Stimulated activated CD8-positive, alpha-beta memory T cell treated with anti-CD3 and anti-CD28 coated beads, Interleukin-15, amount 100 ng/mL, for 24 hours (primary cell): ENCODE data around the gene TMEM132C.

Experiments used
- DNase-seq: peaks from one replicate; pipeline ENCODE4 v3.0.0-alpha.2; 2020; ENCODE audit warnings: low read depth

Gene TMEM132C

GRCh38 chr12:128712622-128713021 is 445.7 kb downstream of the TMEM132C start:
- DNase-seq = no peak

GRCh38 chr12:128715485-128715884 is 448.5 kb downstream of the TMEM132C start:
- no peak for DNase-seq

GRCh38 chr12:128724468-128725046 is 457.6 kb downstream of the TMEM132C start:
- no peak for DNase-seq

- no peak for DNase-seq
These were observed 459.9 kb downstream of the TMEM132C start for GRCh38 chr12:128726886-128727285.

GRCh38 chr12:128727461-128727860 is 460.5 kb downstream of the TMEM132C start:
- no peak for DNase-seq

- DNase-seq = no peak
These were observed 461.0 kb downstream of the TMEM132C start for GRCh38 chr12:128727999-128728398.

GRCh38 chr12:128729628-128730121 is 462.7 kb downstream of the TMEM132C start:
- no peak for DNase-seq

GRCh38 chr12:128734371-128734770 is 467.4 kb downstream of the TMEM132C start:
- no peak for DNase-seq

- DNase-seq = no peak
These were observed 470.5 kb downstream of the TMEM132C start for GRCh38 chr12:128737292-128737966.

GRCh38 chr12:128743916-128744315 is 476.9 kb downstream of the TMEM132C start:
- DNase-seq = no peak

- no peak for DNase-seq
These were observed 479.1 kb downstream of the TMEM132C start for GRCh38 chr12:128745772-128746689.

- DNase-seq = no peak
These were observed 480.5 kb downstream of the TMEM132C start for GRCh38 chr12:128747441-128747840.

GRCh38 chr12:128752386-128752785 is 485.4 kb downstream of the TMEM132C start:
- no peak for DNase-seq

- no peak for DNase-seq
These were observed 486.5 kb downstream of the TMEM132C start for GRCh38 chr12:128753438-128753837.

- no peak for DNase-seq
These were observed 487.3 kb downstream of the TMEM132C start for GRCh38 chr12:128754275-128754674.

- DNase-seq = no peak
These were observed 488.6 kb downstream of the TMEM132C start for GRCh38 chr12:128755566-128755965.
